ENCODE measurements around the gene GBX2.

Gene GBX2

DNA sequence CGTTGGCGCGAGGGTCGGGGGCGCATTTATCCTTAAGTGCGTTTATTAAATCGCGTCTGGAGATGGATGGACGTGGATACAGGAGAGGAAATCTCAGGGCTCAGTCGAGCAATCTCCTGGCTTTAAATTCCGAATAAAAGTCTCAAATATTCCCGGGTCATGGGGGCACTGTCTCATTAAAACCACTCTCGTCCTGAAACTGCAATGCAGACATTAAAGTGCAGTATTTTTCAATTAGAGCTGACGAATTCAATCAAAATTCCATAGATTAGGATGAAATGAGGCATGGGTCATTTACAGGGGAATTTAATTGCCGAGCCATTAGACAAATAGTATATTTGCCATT, 10.7 kb upstream of the GBX2 start:
- in situ Hi-C loops (cut with HindIII; ENCODE audit: low sequenced_read_pairs), result no loop called here
- DNase-seq (ENCODE audit: low read depth, low spot score), result no peak
- TF ChIP-seq, protein P1, sequence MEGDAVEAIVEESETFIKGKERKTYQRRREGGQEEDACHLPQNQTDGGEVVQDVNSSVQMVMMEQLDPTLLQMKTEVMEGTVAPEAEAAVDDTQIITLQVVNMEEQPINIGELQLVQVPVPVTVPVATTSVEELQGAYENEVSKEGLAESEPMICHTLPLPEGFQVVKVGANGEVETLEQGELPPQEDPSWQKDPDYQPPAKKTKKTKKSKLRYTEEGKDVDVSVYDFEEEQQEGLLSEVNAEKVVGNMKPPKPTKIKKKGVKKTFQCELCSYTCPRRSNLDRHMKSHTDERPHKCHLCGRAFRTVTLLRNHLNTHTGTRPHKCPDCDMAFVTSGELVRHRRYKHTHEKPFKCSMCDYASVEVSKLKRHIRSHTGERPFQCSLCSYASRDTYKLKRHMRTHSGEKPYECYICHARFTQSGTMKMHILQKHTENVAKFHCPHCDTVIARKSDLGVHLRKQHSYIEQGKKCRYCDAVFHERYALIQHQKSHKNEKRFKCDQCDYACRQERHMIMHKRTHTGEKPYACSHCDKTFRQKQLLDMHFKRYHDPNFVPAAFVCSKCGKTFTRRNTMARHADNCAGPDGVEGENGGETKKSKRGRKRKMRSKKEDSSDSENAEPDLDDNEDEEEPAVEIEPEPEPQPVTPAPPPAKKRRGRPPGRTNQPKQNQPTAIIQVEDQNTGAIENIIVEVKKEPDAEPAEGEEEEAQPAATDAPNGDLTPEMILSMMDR (IDR thresholded peaks at IDR 0.05; ENCODE audit: low read depth, low read length), result no peak
- H3K4me3 ChIP-seq (ENCODE audit: low read depth, low read length), result peak overlapping the region; percentile 43

DNA sequence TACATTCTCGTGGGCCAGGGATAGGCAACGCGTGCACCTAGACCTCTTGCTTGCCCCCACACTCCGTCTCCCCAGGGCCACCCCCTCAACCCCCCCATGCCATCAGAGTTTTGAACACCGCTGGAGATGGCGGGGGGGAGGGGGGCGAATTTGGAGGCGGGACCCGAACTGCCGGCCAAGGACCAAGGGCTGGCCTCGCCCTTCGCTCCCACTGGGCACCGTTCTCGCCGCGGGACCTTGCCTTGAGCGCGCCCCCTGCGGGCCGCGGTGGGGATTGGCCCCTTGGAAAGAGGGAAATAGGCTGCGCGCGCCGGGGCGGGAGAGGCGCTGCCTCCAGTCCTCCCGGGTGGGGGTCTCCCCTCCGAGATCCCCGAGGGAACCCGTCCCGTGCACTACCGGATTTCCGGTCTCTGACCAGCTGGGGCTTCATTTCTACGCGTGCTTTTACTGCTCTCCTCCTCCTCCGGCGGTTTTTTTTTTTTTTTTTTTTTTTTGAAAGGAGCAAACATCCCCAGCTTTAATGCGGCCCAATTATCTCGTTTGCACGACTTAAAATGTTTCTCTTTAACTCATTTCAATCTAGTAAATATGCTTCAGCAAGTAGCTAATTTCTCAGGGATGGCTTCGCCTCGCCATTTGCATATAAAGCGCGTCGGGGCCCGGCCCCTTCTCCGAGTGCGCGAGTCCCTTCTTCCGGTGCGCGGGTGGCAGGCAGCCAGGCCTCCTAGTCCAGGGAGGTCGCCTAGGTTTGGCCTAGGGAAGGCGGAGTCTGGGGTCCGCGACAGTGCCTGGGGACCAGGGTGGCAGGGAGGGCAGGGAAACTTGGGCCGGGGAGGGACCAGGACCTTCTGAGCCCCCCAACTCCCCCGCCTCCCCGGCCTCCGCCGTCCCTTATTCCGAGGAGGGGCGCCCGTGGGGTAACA, 10.0 kb upstream of the GBX2 start:
- peak; percentile 53 for DNase-seq (ENCODE audit: low read depth, low spot score)
- in situ Hi-C loops (cut with HindIII; ENCODE audit: low sequenced_read_pairs), result no loop called here
- TF ChIP-seq, protein P1 (IDR thresholded peaks at IDR 0.05; ENCODE audit: low read depth, low read length), result peak; percentile 91
- peak overlapping the region; percentile 43 for H3K4me3 ChIP-seq (ENCODE audit: low read depth, low read length)

DNA sequence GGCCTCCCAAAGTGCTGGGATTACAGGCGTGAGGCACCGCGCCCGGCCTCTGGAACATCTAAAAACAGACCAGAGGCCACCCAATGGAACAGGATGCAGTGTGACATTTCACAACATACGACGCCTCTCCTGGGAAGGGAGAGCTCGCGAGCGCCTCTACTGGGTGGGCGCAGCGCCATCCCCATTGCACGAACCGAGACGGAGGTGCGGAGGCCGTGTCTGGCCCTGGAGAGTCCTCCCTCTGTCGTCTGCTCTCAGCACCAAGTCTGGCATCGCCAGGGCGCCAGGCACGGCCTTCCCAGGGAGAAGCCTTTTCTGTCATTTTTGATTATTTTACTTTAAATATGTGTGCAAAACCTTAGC, 9.4 kb upstream of the GBX2 start:
- H3K4me3 ChIP-seq (ENCODE audit: low read depth, low read length), result no peak overlapping the region
- TF ChIP-seq, protein P1 (IDR thresholded peaks at IDR 0.05; ENCODE audit: low read depth, low read length), result peak; percentile 49
- in situ Hi-C loops (cut with HindIII; ENCODE audit: low sequenced_read_pairs), result no loop called here
- DNase-seq (ENCODE audit: low read depth, low spot score), result no peak

DNA sequence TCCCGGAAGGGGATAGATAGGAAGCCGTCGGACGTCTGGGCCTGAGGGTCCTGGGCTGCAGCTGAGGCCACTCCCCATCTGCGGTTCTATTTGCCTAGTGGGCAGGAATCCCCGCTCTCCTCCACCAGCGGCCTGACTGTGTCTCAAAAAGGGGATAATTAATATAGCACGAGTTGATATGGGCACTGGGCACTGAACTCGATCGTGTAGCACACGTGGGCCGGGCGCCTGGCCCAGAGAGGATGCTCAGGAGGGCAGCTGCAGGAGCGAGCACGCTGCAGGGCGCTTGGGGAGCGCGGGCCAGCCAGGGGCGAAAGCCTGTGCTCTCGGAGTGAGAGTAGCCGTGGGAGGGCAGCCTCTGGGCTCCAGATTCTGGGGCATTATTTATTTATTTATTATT, 8.8 kb upstream of the GBX2 start:
- H3K4me3 ChIP-seq (ENCODE audit: low read depth, low read length), result no peak overlapping the region
- TF ChIP-seq, protein P1 (IDR thresholded peaks at IDR 0.05; ENCODE audit: low read depth, low read length), result no peak
- in situ Hi-C loops (cut with HindIII; ENCODE audit: low sequenced_read_pairs), result no loop called here
- no peak for DNase-seq (ENCODE audit: low read depth, low spot score)

DNA sequence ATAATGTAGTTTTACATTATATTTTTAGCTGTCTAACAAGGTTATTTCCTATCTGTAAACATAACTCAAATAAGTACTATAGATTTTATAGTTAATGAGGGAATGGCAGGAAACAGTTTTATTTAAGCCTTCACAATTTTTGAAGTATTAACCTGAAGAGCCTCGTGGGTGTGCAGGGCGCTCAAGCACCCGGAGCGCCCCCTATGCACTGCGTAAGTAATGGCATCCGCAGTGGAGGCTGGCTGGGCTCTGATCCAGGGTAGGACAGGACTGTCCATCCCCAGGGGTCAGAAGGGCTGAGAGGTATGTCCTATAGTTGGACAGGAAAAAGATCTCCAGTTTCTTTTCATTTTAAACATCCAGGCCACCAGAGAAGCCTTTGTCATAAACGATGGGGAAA, 8.2 kb upstream of the GBX2 start:
- in situ Hi-C loops (cut with HindIII; ENCODE audit: low sequenced_read_pairs), result no loop called here
- no peak overlapping the region for H3K4me3 ChIP-seq (ENCODE audit: low read depth, low read length)
- no peak for DNase-seq (ENCODE audit: low read depth, low spot score)
- TF ChIP-seq, protein P1 (IDR thresholded peaks at IDR 0.05; ENCODE audit: low read depth, low read length), result peak; percentile 69

DNA sequence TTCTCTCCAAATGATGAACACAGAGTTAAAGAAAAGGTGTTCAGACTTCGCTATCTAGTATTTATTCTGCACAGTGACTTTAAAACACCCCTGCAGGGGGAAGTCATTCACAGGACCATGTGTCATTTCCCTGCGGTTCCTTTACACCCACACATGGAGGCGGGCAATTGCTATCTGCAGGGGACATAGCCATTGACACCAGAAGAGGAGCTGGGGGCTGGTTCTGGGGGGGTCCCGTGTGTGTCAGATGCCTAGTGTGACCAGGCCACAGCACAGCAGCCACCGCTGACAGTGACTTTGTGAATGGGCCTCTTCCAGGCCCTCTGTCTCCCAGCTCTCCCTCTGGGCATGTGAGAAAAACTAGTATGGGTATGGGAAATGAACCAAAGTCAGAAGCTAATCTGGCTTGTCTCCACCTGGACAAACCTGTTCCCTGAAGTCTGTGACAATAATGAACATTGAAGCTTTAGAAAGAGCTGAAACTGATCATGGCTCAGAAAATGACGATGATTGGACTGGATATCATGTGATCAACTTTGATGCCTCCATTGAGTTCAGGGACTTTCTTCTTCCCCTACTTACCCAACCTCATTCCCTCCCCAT, 7.5 kb upstream of the GBX2 start:
- no peak overlapping the region for H3K4me3 ChIP-seq (ENCODE audit: low read depth, low read length)
- in situ Hi-C loops (cut with HindIII; ENCODE audit: low sequenced_read_pairs), result no loop called here
- TF ChIP-seq, protein P1 (IDR thresholded peaks at IDR 0.05; ENCODE audit: low read depth, low read length), result no peak
- no peak for DNase-seq (ENCODE audit: low read depth, low spot score)

Data from astrocyte of the spinal cord (primary cell).